ENCODE measurements around the gene RPL34. TPM values are rescaled to one million over a fixed set of nuclear protein-coding genes. Genes with fewer than 3 reads are reported as not detected.
A peak's percentile ranks its signal among the peaks of the same experiment; 100 is the strongest.
"Not testable (repeated sequence)": the region's sequence is repeated elsewhere in the genome, so short reads cannot be mapped to it uniquely, and the experiment has no call there.

RPL34 gene
- 741 and 824 TPM in 2 replicates for total RNA-seq

- peak; percentile 99 for DNase-seq (ENCODE audit: low read depth in 2 of 2)
Measured at GRCh38 chr4:108620101-108620932, at the start of gene RPL34. Gene RPL34 (plus strand): TSS chr4:108620576. CDS start chr4:108621960, 1,384 bp downstream.

- DNase-seq (ENCODE audit: low read depth in 2 of 2) = no peak
Measured at GRCh38 chr4:108570993-108571569, 49.3 kb upstream of the RPL34 start.

- DNase-seq (ENCODE audit: low read depth in 2 of 2) = no peak
Measured at GRCh38 chr4:108574402-108574801, 46.0 kb upstream of the RPL34 start.

- DNase-seq (ENCODE audit: low read depth in 2 of 2) = no peak
Measured at GRCh38 chr4:108581083-108581482, 39.3 kb upstream of the RPL34 start.

- no peak for DNase-seq (ENCODE audit: low read depth in 2 of 2)
Measured at GRCh38 chr4:108586778-108587177, 33.6 kb upstream of the RPL34 start.

GRCh38 chr4:108588878-108589277 is 31.5 kb upstream of the RPL34 start:
- no peak for DNase-seq (ENCODE audit: low read depth in 2 of 2)

- DNase-seq (ENCODE audit: low read depth in 2 of 2) = peak in 1 of 2 donors; percentile 13
Measured at GRCh38 chr4:108589961-108590360, 30.4 kb upstream of the RPL34 start.

- no peak for DNase-seq (ENCODE audit: low read depth in 2 of 2)
Measured at GRCh38 chr4:108590776-108591175, 29.6 kb upstream of the RPL34 start.

- DNase-seq (ENCODE audit: low read depth in 2 of 2) = peak in 1 of 2 donors; percentile 15
Measured at GRCh38 chr4:108592674-108592986, 27.7 kb upstream of the RPL34 start.

GRCh38 chr4:108594296-108594695 is 26.1 kb upstream of the RPL34 start:
- not testable (repeated sequence) for DNase-seq (ENCODE audit: low read depth in 2 of 2)

- no peak for DNase-seq (ENCODE audit: low read depth in 2 of 2)
Measured at GRCh38 chr4:108596344-108596743, 24.0 kb upstream of the RPL34 start.

- no peak for DNase-seq (ENCODE audit: low read depth in 2 of 2)
Measured at GRCh38 chr4:108601106-108601505, 19.3 kb upstream of the RPL34 start.

- DNase-seq (ENCODE audit: low read depth in 2 of 2) = no peak
Measured at GRCh38 chr4:108601532-108601931, 18.8 kb upstream of the RPL34 start.

GRCh38 chr4:108602163-108602562 is 18.2 kb upstream of the RPL34 start:
- DNase-seq (ENCODE audit: low read depth in 2 of 2) = no peak

GRCh38 chr4:108607079-108607815 is 13.1 kb upstream of the RPL34 start:
- no peak for DNase-seq (ENCODE audit: low read depth in 2 of 2)

GRCh38 chr4:108611365-108611764 is 9.0 kb upstream of the RPL34 start:
- no peak for DNase-seq (ENCODE audit: low read depth in 2 of 2)

- no peak for DNase-seq (ENCODE audit: low read depth in 2 of 2)
Measured at GRCh38 chr4:108612365-108612764, 8.0 kb upstream of the RPL34 start.

- DNase-seq (ENCODE audit: low read depth in 2 of 2) = no peak
Measured at GRCh38 chr4:108619372-108620100, 840 bp upstream of the RPL34 start.

GRCh38 chr4:108620933-108621905 is 843 bp downstream of the RPL34 start:
- DNase-seq (ENCODE audit: low read depth in 2 of 2) = peak; percentile 16 to 35

GRCh38 chr4:108622022-108622421 is 1.6 kb downstream of the RPL34 start:
- no peak for DNase-seq (ENCODE audit: low read depth in 2 of 2)

GRCh38 chr4:108622828-108623227 is 2.5 kb downstream of the RPL34 start:
- no peak for DNase-seq (ENCODE audit: low read depth in 2 of 2)

Data from dermis microvascular lymphatic vessel endothelial cell (primary cell).